22Rv1 (cell line): ENCODE data around the gene PLEKHO1.
"Not testable (repeated sequence)": the region's sequence is repeated elsewhere in the genome, so short reads cannot be mapped to it uniquely, and the experiment has no call there.

Source experiments
- H3K27ac ChIP-seq: fragments of 450-650 bp; 2 replicates; pipeline ENCODE4 v1.5.1; 2017
- CTCF ChIP-seq: fragments of 450-650 bp; IDR thresholded peaks from 2 replicates; pipeline ENCODE4 v1.5.1; 2017; ENCODE audit warnings: mild to moderate bottlenecking
- ZFX ChIP-seq: fragments of 450-650 bp; IDR thresholded peaks from 2 replicates; pipeline ENCODE4 v1.6.1; 2017; ENCODE audit warnings: antibody characterized with exemption, borderline replicate concordance

The PLEKHO1 gene

GRCh38 chr1:150185481-150185880 is 35.8 kb downstream of the PLEKHO1 start:
- TF ChIP-seq ZFX (no peak), CTCF (no peak)
- H3K27ac ChIP-seq: no peak overlapping the region

GRCh38 chr1:150186438-150186788 is 36.7 kb downstream of the PLEKHO1 start:
- H3K27ac ChIP-seq: not testable (repeated sequence)

GRCh38 chr1:150186789-150187559 is 37.3 kb downstream of the PLEKHO1 start:
- TF ChIP-seq CTCF: peak; percentile 84
- TF ChIP-seq ZFX: no peak
- no peak overlapping the region for H3K27ac ChIP-seq

GRCh38 chr1:150187560-150187931 is 37.8 kb downstream of the PLEKHO1 start:
- no peak overlapping the region for H3K27ac ChIP-seq
- peak; percentile 55 for TF ChIP-seq CTCF
- TF ChIP-seq ZFX: no peak

- no peak for TF ChIP-seq CTCF
- TF ChIP-seq ZFX: no peak
- no peak overlapping the region for H3K27ac ChIP-seq
Observed at GRCh38 chr1:150192012-150192411, 42.3 kb downstream of the PLEKHO1 start.

GRCh38 chr1:150194381-150195031 is 44.8 kb downstream of the PLEKHO1 start:
- TF ChIP-seq ZFX (no peak), CTCF (no peak)
- H3K27ac ChIP-seq: no peak overlapping the region

- H3K27ac ChIP-seq: no peak overlapping the region
- TF ChIP-seq CTCF (no peak), ZFX (no peak)
Observed at GRCh38 chr1:150196417-150196816, 46.7 kb downstream of the PLEKHO1 start.
